SK-N-SH (cell line): ENCODE measurements around the gene SCNM1.

ENCODE experiments used
- RCOR1 ChIP-seq: fragments of 150-350 bp; IDR thresholded peaks from 2 replicates; pipeline ENCODE4 v1.6.1; 2017; ENCODE audit warnings: antibody characterized with exemption, low read length
- TCF12 ChIP-seq: IDR thresholded peaks from 2 replicates; pipeline ENCODE4 v1.4.0; 2012

DNA sequence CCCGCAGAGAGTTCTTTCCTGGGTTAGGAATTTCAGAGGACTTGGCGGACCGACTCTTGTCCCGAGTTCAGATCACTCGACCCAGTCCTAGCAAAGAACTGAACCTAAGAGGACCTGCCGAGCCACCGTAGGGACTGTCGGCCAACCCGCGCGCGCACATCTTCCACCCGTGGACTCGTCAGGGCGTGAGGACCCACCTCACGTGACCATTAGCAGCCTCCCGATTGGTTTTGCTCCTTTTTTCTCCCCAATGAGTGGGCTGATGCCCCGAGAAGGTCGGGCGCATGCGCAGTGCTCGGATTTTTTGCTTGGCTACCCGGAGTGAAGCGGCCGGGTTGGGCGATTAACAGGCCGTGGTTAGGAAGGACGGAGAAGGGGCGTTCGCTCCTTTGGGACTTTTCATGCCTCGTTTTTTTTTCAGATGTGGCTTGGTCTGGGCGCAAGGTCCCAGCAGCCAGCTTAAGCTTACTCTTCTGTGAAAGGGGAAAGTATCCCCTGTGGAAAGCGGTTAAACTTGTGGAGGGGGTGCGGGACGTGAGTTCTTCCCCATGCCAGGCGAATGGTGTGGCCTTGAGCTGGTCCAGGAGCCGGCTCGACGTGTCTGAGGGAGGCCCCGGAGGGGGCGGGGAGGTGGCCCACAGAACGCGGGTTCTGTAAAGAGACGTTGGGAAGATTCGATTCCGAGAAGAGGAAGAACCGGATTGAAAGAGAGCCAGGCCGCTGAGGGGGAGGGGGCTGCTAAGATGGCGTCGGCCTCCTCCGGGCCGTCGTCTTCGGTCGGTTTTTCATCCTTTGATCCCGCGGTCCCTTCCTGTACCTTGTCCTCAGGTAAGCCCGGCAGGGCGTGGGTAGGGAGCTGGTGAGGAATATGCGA lies 32.5 kb downstream of the SCNM1 start, which contains the start of gene PIP5K1A:
- TF ChIP-seq TCF12 (no peak), RCOR1 (0 out of 2 replicates have a peak, but pooled peaks have one; percentile 34)
